IMR-90 (cell line): ENCODE measurements around the gene LIMS2.

Experiments
- CEBPB ChIP-seq: IDR thresholded peaks from 2 replicates; pipeline ENCODE4 v1.6.1; 2012; ENCODE audit warnings: low read depth, low read length, improper control_type of control experiment
- CHD1 ChIP-seq: IDR thresholded peaks from 2 replicates; pipeline ENCODE4 v1.6.1; 2012; ENCODE audit warnings: low read depth, low read length, improper control_type of control experiment
- CTCF ChIP-seq: conservative IDR thresholded peaks from 2 replicates; pipeline ENCODE4 v1.5.1; 2012; ENCODE audit warnings: mild to moderate bottlenecking, low read depth, low read length, improper control_type of control experiment
- MAZ ChIP-seq: IDR thresholded peaks from 2 replicates; pipeline ENCODE4 v1.6.1; 2012; ENCODE audit warnings: low read depth, mild to moderate bottlenecking, low read length, improper control_type of control experiment, moderate library complexity, borderline replicate concordance
- POLR2A ChIP-seq: IDR thresholded peaks from 2 replicates; pipeline ENCODE4 v1.6.1; 2012; ENCODE audit warnings: mild to moderate bottlenecking, low read depth, low read length
- RFX5 ChIP-seq: IDR thresholded peaks from 2 replicates; pipeline ENCODE4 v1.8.0; 2012; ENCODE audit warnings: low read depth, mild to moderate bottlenecking, low read length, moderate library complexity
- USF2 ChIP-seq: fragments of 150-350 bp; IDR thresholded peaks from 2 replicates; pipeline ENCODE4 v1.6.1; 2017; ENCODE audit warnings: mild to moderate bottlenecking, antibody characterized with exemption, low read length, low read depth

- TF ChIP-seq POLR2A: no peak
- TF ChIP-seq CEBPB: no peak
- TF ChIP-seq MAZ: no peak
- TF ChIP-seq CTCF: no peak
- TF ChIP-seq USF2: no peak
- TF ChIP-seq RFX5: no peak
- no peak for TF ChIP-seq CHD1
Measured at GRCh38 chr2:127683757-127684156, 8.4 kb upstream of the LIMS2 start.
